ENCODE measurements around the gene FAM76A. TPM values are rescaled to one million over a fixed set of nuclear protein-coding genes. Genes with fewer than 3 reads are reported as not detected.

The FAM76A gene
- total RNA-seq, 1 experiment from 2014 or later, result 8.9 TPM

GRCh38 chr1:27716262-27716895, 9.4 kb upstream of the FAM76A start:
- in situ Hi-C loops (cut with HindIII; ENCODE audit: low pct_unique_long_range_greater_than_20kb, low sequenced_read_pairs), result no loop called here
- DNase-seq (ENCODE audit: low read depth), result no peak

DNA sequence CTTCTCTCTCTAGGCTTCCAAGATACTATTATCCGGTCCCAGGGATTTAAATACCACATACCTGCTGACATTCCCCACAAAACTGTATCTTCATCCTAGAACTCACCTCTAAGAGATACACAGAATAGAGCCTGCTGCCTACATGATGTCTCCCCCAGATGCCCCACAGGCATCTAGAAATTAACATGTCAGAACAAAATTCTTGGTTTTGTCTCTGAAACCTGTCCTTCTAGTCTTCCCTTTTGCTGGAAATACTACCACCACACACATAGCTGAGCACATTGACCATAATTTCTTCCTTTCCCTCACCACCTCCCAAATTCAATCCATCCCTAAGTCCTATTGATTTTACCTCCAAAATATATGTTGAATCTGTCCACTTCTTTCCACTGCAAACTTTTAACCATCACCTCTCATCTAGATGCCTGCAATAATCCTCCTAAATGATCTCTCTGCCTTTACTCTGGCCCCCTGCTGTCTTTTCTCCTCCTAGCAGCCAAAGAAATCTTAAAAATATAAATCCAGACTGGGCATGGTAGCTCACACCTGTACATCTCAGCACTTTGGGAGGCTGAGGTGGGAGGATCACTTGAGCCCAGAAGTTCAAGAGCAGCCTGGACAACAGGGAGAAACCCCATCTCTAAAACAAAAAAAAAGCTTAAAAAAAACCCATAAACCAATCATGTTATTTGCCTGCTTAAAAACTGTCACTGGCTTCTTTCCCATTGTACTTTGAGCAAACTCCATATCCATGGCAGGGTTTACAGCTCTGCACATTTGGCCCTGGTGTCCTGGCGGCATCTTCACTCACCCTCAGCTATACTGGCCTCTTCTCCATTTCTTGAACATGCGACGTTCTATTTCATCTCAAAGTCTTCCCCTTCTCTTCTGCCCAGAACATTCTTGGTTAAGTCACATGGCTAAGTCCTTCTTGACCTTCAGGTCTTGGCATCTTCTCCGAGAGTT, 6.2 kb upstream of the FAM76A start:
- in situ Hi-C loops (cut with HindIII; ENCODE audit: low pct_unique_long_range_greater_than_20kb, low sequenced_read_pairs), result no loop called here

GRCh38 chr1:27724961-27725373, 794 bp upstream of the FAM76A start:
- DNase-seq (ENCODE audit: low read depth), result no peak
- in situ Hi-C loops (cut with HindIII; ENCODE audit: low pct_unique_long_range_greater_than_20kb, low sequenced_read_pairs), result no loop called here

More for the DNA sequence above, 6.2 kb upstream of the FAM76A start:
- DNase-seq (ENCODE audit: low read depth), result no peak

DNA sequence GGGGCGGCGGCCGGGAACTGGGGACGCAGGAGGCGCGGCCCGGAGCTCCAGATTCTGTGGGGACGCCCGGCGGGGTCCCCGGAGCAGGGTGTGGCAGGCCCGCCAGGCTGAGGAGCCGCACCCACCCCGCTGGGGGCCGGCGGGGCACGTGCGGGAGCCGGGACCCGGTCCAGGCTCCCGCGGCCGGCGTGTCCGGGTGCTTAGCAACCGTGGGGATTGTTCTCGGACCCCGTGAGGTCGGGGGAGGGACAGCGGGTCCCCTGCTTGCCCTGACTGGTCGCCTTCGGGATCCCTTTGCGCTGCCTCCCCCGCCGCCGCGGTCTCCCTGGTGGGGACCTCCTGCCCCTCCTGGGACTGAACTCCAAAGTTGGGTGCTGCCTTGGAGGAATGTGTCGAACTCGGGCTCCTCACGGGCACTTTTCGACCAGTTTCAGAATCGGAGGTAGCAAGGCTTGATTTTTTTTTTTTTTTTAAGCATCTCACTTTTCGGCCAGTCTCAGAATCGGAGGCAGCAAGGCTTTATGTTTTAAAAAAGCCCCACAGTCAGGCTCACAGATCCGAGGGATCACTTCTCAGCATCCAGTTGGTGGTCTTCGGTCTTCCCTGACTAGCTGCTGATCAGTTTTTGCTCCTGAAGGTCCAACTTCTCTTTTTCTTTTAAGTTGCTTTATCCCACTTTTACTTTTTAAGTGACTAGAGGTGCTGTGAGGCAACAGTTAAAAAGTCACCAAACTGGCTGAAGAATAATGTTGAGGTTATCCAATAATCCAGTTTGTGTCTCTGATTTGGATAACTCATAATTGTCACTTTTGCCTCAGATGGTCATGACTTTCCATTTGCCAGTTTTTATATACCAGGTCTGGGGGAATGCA, 648 bp downstream of the FAM76A start:
- in situ Hi-C loops (cut with HindIII; ENCODE audit: low pct_unique_long_range_greater_than_20kb, low sequenced_read_pairs), result no loop called here
- no peak for DNase-seq (ENCODE audit: low read depth)

DNA sequence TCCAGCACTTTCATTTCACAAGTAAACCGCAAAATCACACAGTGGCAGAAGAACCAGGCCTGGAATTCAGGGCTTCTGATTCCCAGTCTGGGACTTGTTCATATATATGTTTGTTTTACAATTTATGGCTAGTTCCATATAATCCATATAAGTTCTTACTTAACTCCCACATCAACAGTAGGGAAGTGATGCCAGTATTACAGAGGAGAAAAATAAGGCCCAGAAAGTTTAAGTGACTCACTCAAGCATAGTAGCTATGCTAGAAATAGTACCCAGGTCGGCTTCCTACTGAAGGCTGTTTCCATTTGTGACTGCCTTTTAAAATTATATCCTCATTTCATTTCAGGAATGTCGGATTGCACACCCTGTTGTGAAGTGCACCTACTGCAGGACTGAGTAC, 1.4 kb downstream of the FAM76A start:
- in situ Hi-C loops (cut with HindIII; ENCODE audit: low pct_unique_long_range_greater_than_20kb, low sequenced_read_pairs), result no loop called here
- no peak for DNase-seq (ENCODE audit: low read depth)

- in situ Hi-C loops (cut with HindIII; ENCODE audit: low pct_unique_long_range_greater_than_20kb, low sequenced_read_pairs), result no loop called here
- DNase-seq (ENCODE audit: low read depth), result no peak
Measured at GRCh38 chr1:27736252-27736651, 10.5 kb downstream of the FAM76A start.

DNA sequence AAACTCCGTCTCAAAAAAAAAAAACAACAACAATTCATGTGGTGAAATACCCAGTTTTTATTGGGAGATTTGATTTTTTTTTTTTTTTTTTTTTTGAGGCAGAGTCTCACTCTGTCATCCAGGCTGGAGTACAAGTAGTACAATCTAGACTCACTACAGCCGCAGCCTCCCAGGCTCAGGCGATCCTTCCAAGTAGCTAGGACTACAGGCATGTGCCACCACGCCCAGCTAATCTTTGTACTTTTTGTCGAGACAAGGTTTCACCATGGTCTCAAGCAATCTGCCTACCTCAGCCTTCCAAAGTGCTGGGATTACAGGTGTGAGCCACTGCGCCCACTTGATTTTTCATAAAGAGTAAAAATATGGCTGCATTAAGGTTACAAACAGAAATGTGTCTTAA, 15.4 kb downstream of the FAM76A start:
- in situ Hi-C loops (cut with HindIII; ENCODE audit: low pct_unique_long_range_greater_than_20kb, low sequenced_read_pairs), result no loop called here
- DNase-seq (ENCODE audit: low read depth), result no peak

GRCh38 chr1:27744556-27744955, 18.8 kb downstream of the FAM76A start:
- in situ Hi-C loops (cut with HindIII; ENCODE audit: low pct_unique_long_range_greater_than_20kb, low sequenced_read_pairs), result no loop called here
- DNase-seq (ENCODE audit: low read depth), result no peak

DNA sequence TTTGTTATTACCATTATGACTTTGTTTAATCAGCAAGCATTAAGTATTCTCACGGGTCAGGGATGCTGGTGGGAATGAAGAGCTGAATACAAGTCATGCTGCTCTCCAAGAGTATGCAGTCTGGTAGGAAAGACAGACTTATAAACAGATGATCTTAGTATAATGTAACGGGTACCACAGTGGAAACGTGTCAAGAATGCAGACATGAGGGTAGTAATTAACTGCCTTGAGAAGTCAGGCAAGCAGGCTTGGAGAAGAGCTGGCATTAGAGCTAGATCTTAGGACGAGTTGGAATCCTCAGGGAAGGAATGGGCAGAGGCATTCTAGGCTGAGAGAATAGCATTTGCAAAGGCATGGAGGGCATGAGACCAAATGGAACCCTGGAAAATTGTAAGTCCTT, 19.7 kb downstream of the FAM76A start:
- in situ Hi-C loops (cut with HindIII; ENCODE audit: low pct_unique_long_range_greater_than_20kb, low sequenced_read_pairs), result no loop called here

GRCh38 chr1:27752360-27752759, 26.6 kb downstream of the FAM76A start:
- in situ Hi-C loops (cut with HindIII; ENCODE audit: low pct_unique_long_range_greater_than_20kb, low sequenced_read_pairs), result no loop called here
- no peak for DNase-seq (ENCODE audit: low read depth)

More for the DNA sequence above, 19.7 kb downstream of the FAM76A start:
- no peak for DNase-seq (ENCODE audit: low read depth)

GRCh38 chr1:27755286-27755685, 29.5 kb downstream of the FAM76A start:
- no peak for DNase-seq (ENCODE audit: low read depth)
- in situ Hi-C loops (cut with HindIII; ENCODE audit: low pct_unique_long_range_greater_than_20kb, low sequenced_read_pairs), result no loop called here

GRCh38 chr1:27755865-27756264, 30.1 kb downstream of the FAM76A start:
- no peak for DNase-seq (ENCODE audit: low read depth)
- in situ Hi-C loops (cut with HindIII; ENCODE audit: low pct_unique_long_range_greater_than_20kb, low sequenced_read_pairs), result no loop called here

- DNase-seq (ENCODE audit: low read depth), result no peak
- in situ Hi-C loops (cut with HindIII; ENCODE audit: low pct_unique_long_range_greater_than_20kb, low sequenced_read_pairs), result no loop called here
Measured at GRCh38 chr1:27759236-27759635, 33.5 kb downstream of the FAM76A start.

GRCh38 chr1:27760426-27760825, 34.7 kb downstream of the FAM76A start:
- DNase-seq (ENCODE audit: low read depth), result no peak
- in situ Hi-C loops (cut with HindIII; ENCODE audit: low pct_unique_long_range_greater_than_20kb, low sequenced_read_pairs), result no loop called here

GRCh38 chr1:27762033-27762432, 36.3 kb downstream of the FAM76A start:
- no peak for DNase-seq (ENCODE audit: low read depth)
- in situ Hi-C loops (cut with HindIII; ENCODE audit: low pct_unique_long_range_greater_than_20kb, low sequenced_read_pairs), result no loop called here

DNA sequence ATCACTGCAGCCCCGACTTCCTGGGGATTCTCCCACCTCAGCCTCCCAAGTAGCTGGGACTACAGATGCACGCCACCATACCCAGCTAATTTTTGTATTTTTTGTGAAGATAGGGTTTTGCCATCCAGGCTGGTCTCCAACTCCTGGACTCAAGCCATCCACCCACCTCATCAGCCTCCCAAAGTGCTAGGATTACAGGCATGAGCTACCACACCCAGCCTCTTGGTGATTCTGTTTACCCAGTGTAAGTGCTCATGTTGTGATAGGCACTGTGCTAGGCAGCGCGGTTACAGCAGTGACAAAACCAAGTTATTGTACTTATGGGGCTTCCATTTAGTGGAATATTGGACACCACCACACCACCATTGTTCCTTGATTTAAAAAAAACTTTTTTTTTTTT, 37.6 kb downstream of the FAM76A start:
- no peak for DNase-seq (ENCODE audit: low read depth)
- in situ Hi-C loops (cut with HindIII; ENCODE audit: low pct_unique_long_range_greater_than_20kb, low sequenced_read_pairs), result no loop called here

GRCh38 chr1:27770293-27770830, 44.6 kb downstream of the FAM76A start:
- no peak for DNase-seq (ENCODE audit: low read depth)
- in situ Hi-C loops (cut with HindIII; ENCODE audit: low pct_unique_long_range_greater_than_20kb, low sequenced_read_pairs), result no loop called here

All from Caki2 (cell line).